HepG2 (cell line): ENCODE results near the gene RIN3. TPM values are rescaled to one million over a fixed set of nuclear protein-coding genes. Genes with fewer than 3 reads are reported as not detected.
A peak's percentile ranks its signal among the peaks of the same experiment; 100 is the strongest.

Source experiments
- ATAC-seq: fragments of 200-7000 bp; cut with Tn5 transposase; 3 replicates; pipeline ENCODE4 v1.9.1; 2020; ENCODE audit warnings: mild to moderate bottlenecking, moderate library complexity
- BruUV-seq: library from RNA; stranded (reverse); fragments of 400-500 nt; replicated peaks from 2 replicates; lab custom pipeline; 2021; lab: Mats Ljungman, UMichigan
- CTCF ChIA-PET: fragments of 300-600 bp; formaldehyde crosslinking; extraction: SDS; loops from one replicate; lab custom pipeline; 2021; ENCODE audit warnings: low total read pairs, inconsistent platforms, low intra/inter-chr PET ratio; lab: Yijun Ruan, JAX
- POLR2A ChIA-PET: fragments of 350-600 bp; sonication (Branson Sonifier 250); formaldehyde crosslinking; loops from one replicate; lab custom pipeline; 2020; ENCODE audit warnings: antibody characterized with exemption, inconsistent platforms; lab: Yijun Ruan, JAX
- DNase-seq: peaks from one replicate; pipeline ENCODE4 v3.0.0-alpha.2; 2015; ENCODE audit warnings: low spot score
- FAIRE-seq: peaks from 3 replicates; lab custom pipeline; 2011; peaks lifted over from hg19 to GRCh38; lab: Jason Lieb, UNC
- H2AFZ ChIP-seq: one replicate; pipeline ENCODE4 v1.6.1; 2011; ENCODE audit warnings: low read length, inconsistent platforms
- H3K27ac ChIP-seq: fragments of 300-600 bp; 3 replicates; pipeline ENCODE4 v1.8.0; 2011; ENCODE audit warnings: mixed run types, mild to moderate bottlenecking, mixed read lengths, low read length, inconsistent platforms; ENCODE audit not compliant: insufficient read depth; ENCODE audit errors: extremely low read length
- H3K27me3 ChIP-seq, 2 experiments: fragments of 200-600 bp in 1 of 2; 2 replicates in 1 of 2; 3 replicates in 1 of 2; pipeline versions ENCODE4 v1.6.0 to v1.8.0; 2011; ENCODE audit warnings: low read length in 2 of 2, mild to moderate bottlenecking in 2 of 2, moderate library complexity in 2 of 2, inconsistent platforms in 1 of 2; ENCODE audit not compliant: insufficient read depth in 2 of 2, control insufficient read depth in 1 of 2
- H3K36me3 ChIP-seq, 2 experiments: fragments of 200-600 bp in 1 of 2; replicated peaks in 1 of 2; 2 replicates in 1 of 2; 3 replicates in 1 of 2; pipeline versions ENCODE4 v1.5.1 to v1.8.0; 2011; ENCODE audit warnings: low read length in 2 of 2, inconsistent platforms in 1 of 2; ENCODE audit not compliant: insufficient read depth in 2 of 2, control insufficient read depth in 1 of 2
- H3K4me1 ChIP-seq: 2 replicates; pipeline ENCODE4 v1.5.1; 2012; ENCODE audit warnings: low read length, inconsistent platforms; ENCODE audit not compliant: insufficient read depth
- H3K4me2 ChIP-seq: 2 replicates; pipeline ENCODE4 v1.6.0; 2011; ENCODE audit warnings: low read depth, low read length, inconsistent platforms
- H3K4me3 ChIP-seq, 3 experiments: fragments of 200-600 bp in 1 of 3; sonication (generic), shearing (Covaris generic) in 1 of 3; replicated peaks in 1 of 3; 2 replicates each; pipeline ENCODE4 v1.5.1; 2011 to 2016; ENCODE audit warnings: low read length in 3 of 3, inconsistent platforms in 2 of 3, low read depth in 2 of 3, mild to moderate bottlenecking in 2 of 3, control low read depth in 1 of 3, mixed read lengths in 1 of 3; ENCODE audit not compliant: insufficient read depth in 1 of 3
- H3K79me2 ChIP-seq: one replicate; pipeline ENCODE4 v1.6.1; 2011; ENCODE audit warnings: low read length, inconsistent platforms; ENCODE audit not compliant: insufficient read depth
- H3K9ac ChIP-seq: 2 replicates; pipeline ENCODE4 v1.6.0; 2011; ENCODE audit warnings: mild to moderate bottlenecking, low read depth, low read length, inconsistent platforms; ENCODE audit not compliant: insufficient read depth
- H3K9me3 ChIP-seq: 2 replicates; pipeline ENCODE4 v1.5.1; 2012; ENCODE audit warnings: mild to moderate bottlenecking, low read length
- H4K20me1 ChIP-seq: 2 replicates; pipeline ENCODE4 v1.6.0; 2011; ENCODE audit warnings: inconsistent platforms, mild to moderate bottlenecking, low read length, moderate library complexity; ENCODE audit not compliant: insufficient read depth
- ARID2 ChIP-seq: sonication (generic); formaldehyde crosslinking; IDR thresholded peaks from 2 replicates; pipeline ENCODE4 v1.8.1; 2022; ENCODE audit warnings: mild to moderate bottlenecking, missing genetic modification reagents, borderline replicate concordance
- NCOA5 ChIP-seq: sonication (generic); formaldehyde crosslinking; IDR thresholded peaks from 2 replicates; pipeline ENCODE4 v1.4.0; 2020; ENCODE audit warnings: missing genetic modification reagents
- ONECUT2 ChIP-seq: sonication (generic); formaldehyde crosslinking; IDR thresholded peaks from 2 replicates; pipeline ENCODE4 v1.4.0; 2020; ENCODE audit warnings: missing genetic modification reagents
- PITX1 ChIP-seq: sonication (generic); formaldehyde crosslinking; IDR thresholded peaks from 2 replicates; pipeline ENCODE4 v1.5.1; 2020; ENCODE audit warnings: mild to moderate bottlenecking, missing genetic modification reagents
- POLR2AphosphoS5 ChIP-seq: IDR thresholded peaks from 2 replicates; pipeline ENCODE4 v1.6.1; 2012; ENCODE audit warnings: low read depth, low read length
- SMAD9 ChIP-seq: sonication (generic); formaldehyde crosslinking; IDR thresholded peaks from 2 replicates; pipeline ENCODE4 v1.5.1; 2020; ENCODE audit warnings: mild to moderate bottlenecking, missing genetic modification reagents
- SP1 ChIP-seq, 2 experiments: fragments of 450-650 bp in 1 of 2; sonication (generic) in 1 of 2; formaldehyde crosslinking in 1 of 2; IDR thresholded peaks; 2 replicates each; pipeline versions ENCODE4 v1.4.0 to v1.6.1; 2016 to 2020; ENCODE audit warnings: missing genetic modification reagents in 1 of 2
- ZFP41 ChIP-seq: sonication (generic); formaldehyde crosslinking; IDR thresholded peaks from 2 replicates; pipeline ENCODE4 v1.4.0; 2020; ENCODE audit warnings: mild to moderate bottlenecking, missing genetic modification reagents, borderline replicate concordance
- ZHX1 ChIP-seq: sonication (generic); formaldehyde crosslinking; IDR thresholded peaks from 2 replicates; pipeline ENCODE4 v1.8.1; 2022; ENCODE audit warnings: low read depth, mild to moderate bottlenecking, missing genetic modification reagents
- ZNF24 ChIP-seq: fragments of 450-650 bp; IDR thresholded peaks from 2 replicates; pipeline ENCODE4 v1.6.1; 2017; ENCODE audit warnings: antibody characterized with exemption, mild to moderate bottlenecking
- ZNF331 ChIP-seq: sonication (generic); formaldehyde crosslinking; IDR thresholded peaks from 2 replicates; pipeline ENCODE4 v1.4.0; 2020; ENCODE audit warnings: missing genetic modification reagents
- ZNF768 ChIP-seq: sonication (generic); formaldehyde crosslinking; IDR thresholded peaks from 2 replicates; pipeline ENCODE4 v1.4.0; 2020; ENCODE audit warnings: missing genetic modification reagents
- ZNF770 ChIP-seq: sonication (generic); formaldehyde crosslinking; IDR thresholded peaks from 2 replicates; pipeline ENCODE4 v1.5.0; 2020; ENCODE audit warnings: mild to moderate bottlenecking, missing genetic modification reagents
- WGBS: methylation state at CpG from one replicate; pipeline ENCODE4 v1.1.6; 2017; ENCODE audit warnings: low lambda C conversion rate; 5-methylcytosine and 5-hydroxymethylcytosine counted together
- in situ Hi-C: cut with HindIII; loops from 2 replicates; pipeline ENCODE4 v1.10.0; 2017; ENCODE audit warnings: low pct_unique_long_range_greater_than_20kb; ENCODE audit not compliant: extremely low pct_ligation_motif_present
- intact Hi-C: fragments of 100-400 bp; cut with micrococcal nuclease; formaldehyde crosslinking; loops from one replicate; pipeline ENCODE4 v1.10.0; 2022; ENCODE audit not compliant: unreplicated experiment
- polyA plus RNA-seq, 8 experiments: library from polyadenylated mRNA; depleted of rRNA in 3 of 8; stranded (reverse) in 7 of 8; unstranded in 1 of 8; fragments of >200 nt; fragmentation: Illumina TruSeq in 4 of 8; extraction: Trizol in 4 of 8; gene quantifications; 2 replicates each; pipeline versions ENCODE4 v1.2.1 to v1.2.3, GENCODE V29; 2011 to 2016; ENCODE audit warnings: low read depth in 4 of 8, missing spikeins in 1 of 8, mixed read lengths in 1 of 8; ENCODE audit not compliant: insufficient read depth in 1 of 8
- total RNA-seq, 5 experiments: library from RNA; depleted of rRNA; stranded (reverse); fragments of >200 nt; fragmentation: Illumina TruSeq; extraction: Trizol; gene quantifications; 2 replicates each; pipeline ENCODE4 v1.2.3, GENCODE V29; 2016; ENCODE audit warnings: low read depth in 1 of 5

Gene RIN3
- total and polyA plus RNA-seq, 2 of the 13 experiments (the other 11 are each of a cell fraction or from before 2014, with no cell fraction given) = 2.3 to 3.6 TPM

DNA sequence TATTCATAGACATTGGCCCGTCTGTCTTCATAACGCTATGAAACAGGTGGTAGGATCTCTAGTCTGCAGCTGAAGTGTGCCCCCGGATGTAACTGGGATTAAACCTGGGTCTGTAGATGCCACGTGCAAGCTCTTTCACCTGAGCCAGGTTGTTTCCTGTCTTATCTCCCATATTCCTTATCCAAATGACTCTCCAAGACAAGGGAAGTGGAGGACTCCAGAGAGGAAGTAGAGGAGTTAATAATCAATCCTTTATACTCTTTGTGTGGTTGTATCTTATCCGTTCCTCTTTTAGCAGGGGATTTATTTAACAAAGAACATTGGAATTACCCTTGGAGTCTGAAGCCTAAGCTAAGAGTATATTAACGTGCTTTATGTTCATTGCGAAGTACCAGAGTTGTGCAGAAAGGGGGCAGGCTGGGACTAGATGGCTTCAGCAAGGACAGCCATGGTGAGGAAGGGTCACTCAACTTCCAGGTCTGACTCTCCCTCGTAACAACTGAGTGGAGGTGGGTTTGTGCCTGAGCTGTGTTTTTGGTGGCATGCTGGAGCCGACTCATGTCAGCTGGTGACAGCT lies 82.8 kb downstream of the RIN3 start:
- in situ Hi-C loops (no loop called here), intact Hi-C loops (no loop called here)
- Histone ChIP-seq H3K9ac (no peak overlapping the region), H2AFZ (no peak overlapping the region), H4K20me1 (no peaks in the 10 kb centered on the region), H3K4me1 (no peaks in the 10 kb centered on the region), H3K4me3 (no peak overlapping the region), H3K9me3 (no peaks in the 10 kb centered on the region), H3K36me3 (peaks cover 0 to 3% of the 10 kb centered on the region in 2 experiments; a peak in 2 of 5 replicates), H3K4me2 (no peak overlapping the region), H3K27me3 (no peaks in the 10 kb centered on the region), H3K79me2 (no peaks in the 10 kb centered on the region), H3K27ac (no peak overlapping the region)
- DNase-seq = no peak
- CTCF ChIA-PET = no interaction called here
- BruUV-seq = no TSS peak
- FAIRE-seq = no peak
- POLR2A ChIA-PET = no interaction called here
- TF ChIP-seq ZNF24 = no peak
- no peak for TF ChIP-seq ZNF768
- TF ChIP-seq ZFP41 = no peak
- TF ChIP-seq POLR2AphosphoS5 = no peak
- no peak for TF ChIP-seq SMAD9
- no peak for TF ChIP-seq NCOA5 (CRISPR knock-in tag)
- no peak for TF ChIP-seq ARID2 (CRISPR knock-in tag)
- WGBS = 95% methylated on average over 9 of the region's 9 CpGs
- no peak for ATAC-seq

- intact Hi-C loops (no loop called here), in situ Hi-C loops (no loop called here)
- Histone ChIP-seq H3K79me2 (no peaks in the 10 kb centered on the region), H3K27ac (no peak overlapping the region), H3K36me3 (peaks cover 0 to 3% of the 10 kb centered on the region in 2 experiments; a peak in 2 of 5 replicates), H2AFZ (no peak overlapping the region), H3K9ac (no peak overlapping the region), H4K20me1 (no peaks in the 10 kb centered on the region), H3K9me3 (no peaks in the 10 kb centered on the region), H3K4me1 (no peaks in the 10 kb centered on the region), H3K27me3 (no peaks in the 10 kb centered on the region), H3K4me2 (no peak overlapping the region), H3K4me3 (no peak overlapping the region)
- POLR2A ChIA-PET = no interaction called here
- no TSS peak for BruUV-seq
- ATAC-seq (no peak), DNase-seq (no peak), FAIRE-seq (no peak)
- CTCF ChIA-PET = no interaction called here
- 95% methylated on average over 4 of the region's 4 CpGs for WGBS
- no peak for TF ChIP-seq ZNF770 (CRISPR knock-in tag)
- peak; percentile 87 for TF ChIP-seq ZNF331 (CRISPR knock-in tag)
- TF ChIP-seq SP1 (IDR thresholded peaks at IDR 0.05) = no peak
- TF ChIP-seq SP1 (CRISPR knock-in tag; IDR thresholded peaks at IDR 0.05) = no peak
- TF ChIP-seq ZHX1 (CRISPR knock-in tag) = no peak
- TF ChIP-seq ONECUT2 (CRISPR knock-in tag) = no peak
- no peak for TF ChIP-seq PITX1 (CRISPR knock-in tag)
Measured at GRCh38 chr14:92597906-92598905, 84.6 kb downstream of the RIN3 start.
